K562 (cell line): ENCODE results near the gene SLC16A1. TPM values are rescaled to one million over a fixed set of nuclear protein-coding genes. Genes with fewer than 3 reads are reported as not detected.
A peak's percentile ranks its signal among the peaks of the same experiment; 100 is the strongest.

Source experiments
- ADNP ChIP-seq: fragments of 200-800 bp; sonication (Bioruptor generic); IDR thresholded peaks from 2 replicates; pipeline ENCODE4 v1.6.1; 2016; ENCODE audit warnings: missing genetic modification characterization, missing compliant biosample characterization
- CBX8 ChIP-seq: fragments of 200-600 bp; sonication (generic); IDR thresholded peaks from 2 replicates; pipeline ENCODE4 v1.6.1; 2012; ENCODE audit warnings: borderline replicate concordance, mixed run types, low read depth, mild to moderate bottlenecking, moderate library complexity, mixed read lengths, low read length, control low read depth, inconsistent platforms; ENCODE audit not compliant: poor library complexity, severe bottlenecking; ENCODE audit errors: extremely low read depth
- HNRNPH1 ChIP-seq: fragments of 200-400 bp; formaldehyde crosslinking; optimal IDR thresholded peaks from 2 replicates; pipeline ENCODE3; 2017; ENCODE audit warnings: low read depth, mild to moderate bottlenecking, low read length, moderate library complexity
- ILF3 ChIP-seq: fragments of 450-650 bp; IDR thresholded peaks from 2 replicates; pipeline ENCODE4 v1.6.1; 2018; ENCODE audit warnings: antibody characterized with exemption, mild to moderate bottlenecking, moderate library complexity, borderline replicate concordance
- IRF2 ChIP-seq: sonication (generic); formaldehyde crosslinking; IDR thresholded peaks from 2 replicates; pipeline ENCODE4 v1.8.1; 2022; ENCODE audit warnings: mild to moderate bottlenecking, missing genetic modification reagents
- KAT8 ChIP-seq: fragments of 450-650 bp; IDR thresholded peaks from 2 replicates; pipeline ENCODE4 v1.6.1; 2016; ENCODE audit warnings: low read depth, mild to moderate bottlenecking
- KDM4B ChIP-seq, 2 experiments: fragments of 450-650 bp in 1 of 2; sonication (generic) in 1 of 2; IDR thresholded peaks; 2 replicates each; pipeline ENCODE4 v1.6.1; 2016 to 2017; ENCODE audit warnings: borderline replicate concordance in 2 of 2, antibody characterized with exemption in 1 of 2, low read depth in 1 of 2, mild to moderate bottlenecking in 1 of 2
- KLF13 ChIP-seq: fragments of 450-650 bp; IDR thresholded peaks from 2 replicates; pipeline ENCODE4 v1.6.1; 2016; ENCODE audit warnings: missing genetic modification characterization, low read depth, mild to moderate bottlenecking, missing compliant biosample characterization, moderate library complexity, borderline replicate concordance
- LEF1 ChIP-seq: fragments of 450-650 bp; IDR thresholded peaks from 2 replicates; pipeline ENCODE4 v1.6.1; 2016; ENCODE audit warnings: mild to moderate bottlenecking
- MYBL2 ChIP-seq, 2 experiments: fragments of 450-650 bp in 1 of 2; sonication (generic) in 1 of 2; formaldehyde crosslinking in 1 of 2; IDR thresholded peaks; 2 replicates each; pipeline versions ENCODE4 v1.6.1 to v1.8.1; 2017 to 2022; ENCODE audit warnings: borderline replicate concordance in 1 of 2, inconsistent platforms in 1 of 2, low read depth in 1 of 2, mild to moderate bottlenecking in 1 of 2, missing genetic modification reagents in 1 of 2, moderate library complexity in 1 of 2
- PHF20 ChIP-seq: fragments of 450-650 bp; IDR thresholded peaks from 2 replicates; pipeline ENCODE4 v1.6.1; 2018; ENCODE audit not compliant: partially characterized antibody
- TAF7 ChIP-seq: fragments of 450-650 bp; IDR thresholded peaks from 2 replicates; pipeline ENCODE4 v1.6.1; 2016; ENCODE audit warnings: missing genetic modification characterization, missing compliant biosample characterization
- TFAM ChIP-seq: fragments of 250-450 bp; sonication (Bioruptor Pico); conservative IDR thresholded peaks from 2 replicates; pipeline ENCODE4 v1.5.0; 2021; ENCODE audit warnings: mild to moderate bottlenecking, moderate library complexity
- XRCC4 ChIP-seq: IDR thresholded peaks from one replicate; pipeline ENCODE4 v1.6.1; 2011; ENCODE audit not compliant: insufficient read depth, insufficient read length; ENCODE audit errors: extremely low read depth
- ZKSCAN8 ChIP-seq: fragments of 200-800 bp; sonication (Bioruptor generic); IDR thresholded peaks from 2 replicates; pipeline ENCODE4 v1.6.1; 2016; ENCODE audit warnings: missing genetic modification characterization, missing compliant biosample characterization
- polyA plus RNA-seq, 8 experiments: library from polyadenylated mRNA; depleted of rRNA in 4 of 8; stranded (reverse) in 5 of 8; unstranded in 3 of 8; fragments of >200 nt; fragmentation: Nextera tagmentation in 2 of 8; fragmentation: Illumina TruSeq in 1 of 8; extraction: Ambion mirVana in 2 of 8; extraction: Trizol in 1 of 8; gene quantifications; 2 replicates each; pipeline versions ENCODE4 v1.2.1 to v1.2.3, GENCODE V29; 2011 to 2014; ENCODE audit warnings: inconsistent platforms in 1 of 8, missing spikeins in 1 of 8
- total RNA-seq, 7 experiments: library from RNA; depleted of rRNA in 6 of 7; stranded (reverse); fragments of >200 nt in 6 of 7; fragmentation: Illumina TruSeq in 2 of 7; extraction: Trizol in 2 of 7; gene quantifications; 2 replicates each; pipeline versions ENCODE4 v1.2.1 to v1.2.3, GENCODE V29; 2011 to 2021; ENCODE audit warnings: low replicate concordance in 1 of 7
- TF ChIP-seq, protein P1 (sequence below): fragments of 450-650 bp; IDR thresholded peaks from 2 replicates; pipeline ENCODE4 v1.6.1; 2016; ENCODE audit warnings: low read depth
- TF ChIP-seq, protein P2 (sequence below): fragments of 450-650 bp; formaldehyde crosslinking; IDR thresholded peaks from 2 replicates; pipeline ENCODE4 v1.4.0; 2020; ENCODE audit warnings: mild to moderate bottlenecking, mixed read lengths

SLC16A1 gene
- total and polyA plus RNA-seq, 9 of the 15 experiments (the other 6 are each of a cell fraction or from before 2014, with no cell fraction given), result 73.1 to 244 (median 117) TPM

DNA sequence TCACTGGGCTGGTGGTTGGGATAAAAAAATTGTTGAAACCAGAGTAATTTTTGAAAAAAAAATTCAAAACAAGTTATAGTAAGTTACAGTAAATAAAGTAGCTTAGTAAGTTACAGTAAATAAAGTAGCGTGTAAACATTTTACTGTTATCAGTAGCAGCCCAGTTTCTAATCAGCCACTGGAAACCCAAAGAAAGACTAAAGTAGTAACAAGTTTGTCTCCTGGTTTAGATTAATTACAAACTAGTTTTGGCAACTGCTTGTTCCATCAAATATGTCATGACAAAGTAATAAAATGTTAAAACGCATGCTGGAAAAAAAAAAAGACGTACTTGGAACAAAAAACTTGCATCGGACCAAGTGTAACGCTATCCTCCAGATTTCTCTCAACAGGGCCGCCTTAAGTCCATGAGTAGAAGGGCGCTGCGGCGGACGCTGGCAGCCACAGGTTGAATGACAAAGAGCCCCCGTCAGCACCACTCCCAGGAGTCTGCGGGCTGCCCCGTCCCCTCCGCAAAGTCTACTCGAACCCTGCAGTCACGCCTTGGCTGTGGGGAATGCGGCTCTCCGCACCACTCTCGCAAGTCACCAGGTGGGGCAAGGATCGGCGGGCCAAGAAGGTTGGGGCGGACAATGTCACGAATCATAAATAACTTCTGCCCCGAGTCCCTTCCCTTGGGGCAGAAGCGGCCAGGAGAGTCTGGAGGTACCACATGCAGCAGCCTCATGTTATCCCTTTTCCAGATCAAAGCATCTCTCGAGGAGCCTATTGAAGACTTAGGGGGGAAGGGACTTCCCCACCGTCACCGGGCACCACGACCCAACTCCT lies 837 bp downstream of the SLC16A1 start (continued):
- TF ChIP-seq KAT8 (no peak), KLF13 (tag) (no peak), KDM4B (IDR thresholded peaks at IDR 0.05; ENCODE audit: borderline replicate concordance in 2 of 2, low read depth in 1 of 2) (no peak), ILF3 (no peak), IRF2 (CRISPR knock-in tag) (no peak), MYBL2 (IDR thresholded peaks at IDR 0.05; ENCODE audit: low read depth) (no peak), MYBL2 (CRISPR knock-in tag; IDR thresholded peaks at IDR 0.05; ENCODE audit: borderline replicate concordance) (no peak), TAF7 (tag) (no peak), CBX8 (no peak), ADNP (tag) (no peak), ZKSCAN8 (CRISPR knock-in tag) (peak; percentile 57; the same call in 1 of the 2 replicates), XRCC4 (no peak), LEF1 (peak; percentile 12; the same call in 1 of the 2 replicates), HNRNPH1 (no peak), TFAM (CRISPR knock-in tag) (no peak), PHF20 (no peak)
- TF ChIP-seq, protein P1, sequence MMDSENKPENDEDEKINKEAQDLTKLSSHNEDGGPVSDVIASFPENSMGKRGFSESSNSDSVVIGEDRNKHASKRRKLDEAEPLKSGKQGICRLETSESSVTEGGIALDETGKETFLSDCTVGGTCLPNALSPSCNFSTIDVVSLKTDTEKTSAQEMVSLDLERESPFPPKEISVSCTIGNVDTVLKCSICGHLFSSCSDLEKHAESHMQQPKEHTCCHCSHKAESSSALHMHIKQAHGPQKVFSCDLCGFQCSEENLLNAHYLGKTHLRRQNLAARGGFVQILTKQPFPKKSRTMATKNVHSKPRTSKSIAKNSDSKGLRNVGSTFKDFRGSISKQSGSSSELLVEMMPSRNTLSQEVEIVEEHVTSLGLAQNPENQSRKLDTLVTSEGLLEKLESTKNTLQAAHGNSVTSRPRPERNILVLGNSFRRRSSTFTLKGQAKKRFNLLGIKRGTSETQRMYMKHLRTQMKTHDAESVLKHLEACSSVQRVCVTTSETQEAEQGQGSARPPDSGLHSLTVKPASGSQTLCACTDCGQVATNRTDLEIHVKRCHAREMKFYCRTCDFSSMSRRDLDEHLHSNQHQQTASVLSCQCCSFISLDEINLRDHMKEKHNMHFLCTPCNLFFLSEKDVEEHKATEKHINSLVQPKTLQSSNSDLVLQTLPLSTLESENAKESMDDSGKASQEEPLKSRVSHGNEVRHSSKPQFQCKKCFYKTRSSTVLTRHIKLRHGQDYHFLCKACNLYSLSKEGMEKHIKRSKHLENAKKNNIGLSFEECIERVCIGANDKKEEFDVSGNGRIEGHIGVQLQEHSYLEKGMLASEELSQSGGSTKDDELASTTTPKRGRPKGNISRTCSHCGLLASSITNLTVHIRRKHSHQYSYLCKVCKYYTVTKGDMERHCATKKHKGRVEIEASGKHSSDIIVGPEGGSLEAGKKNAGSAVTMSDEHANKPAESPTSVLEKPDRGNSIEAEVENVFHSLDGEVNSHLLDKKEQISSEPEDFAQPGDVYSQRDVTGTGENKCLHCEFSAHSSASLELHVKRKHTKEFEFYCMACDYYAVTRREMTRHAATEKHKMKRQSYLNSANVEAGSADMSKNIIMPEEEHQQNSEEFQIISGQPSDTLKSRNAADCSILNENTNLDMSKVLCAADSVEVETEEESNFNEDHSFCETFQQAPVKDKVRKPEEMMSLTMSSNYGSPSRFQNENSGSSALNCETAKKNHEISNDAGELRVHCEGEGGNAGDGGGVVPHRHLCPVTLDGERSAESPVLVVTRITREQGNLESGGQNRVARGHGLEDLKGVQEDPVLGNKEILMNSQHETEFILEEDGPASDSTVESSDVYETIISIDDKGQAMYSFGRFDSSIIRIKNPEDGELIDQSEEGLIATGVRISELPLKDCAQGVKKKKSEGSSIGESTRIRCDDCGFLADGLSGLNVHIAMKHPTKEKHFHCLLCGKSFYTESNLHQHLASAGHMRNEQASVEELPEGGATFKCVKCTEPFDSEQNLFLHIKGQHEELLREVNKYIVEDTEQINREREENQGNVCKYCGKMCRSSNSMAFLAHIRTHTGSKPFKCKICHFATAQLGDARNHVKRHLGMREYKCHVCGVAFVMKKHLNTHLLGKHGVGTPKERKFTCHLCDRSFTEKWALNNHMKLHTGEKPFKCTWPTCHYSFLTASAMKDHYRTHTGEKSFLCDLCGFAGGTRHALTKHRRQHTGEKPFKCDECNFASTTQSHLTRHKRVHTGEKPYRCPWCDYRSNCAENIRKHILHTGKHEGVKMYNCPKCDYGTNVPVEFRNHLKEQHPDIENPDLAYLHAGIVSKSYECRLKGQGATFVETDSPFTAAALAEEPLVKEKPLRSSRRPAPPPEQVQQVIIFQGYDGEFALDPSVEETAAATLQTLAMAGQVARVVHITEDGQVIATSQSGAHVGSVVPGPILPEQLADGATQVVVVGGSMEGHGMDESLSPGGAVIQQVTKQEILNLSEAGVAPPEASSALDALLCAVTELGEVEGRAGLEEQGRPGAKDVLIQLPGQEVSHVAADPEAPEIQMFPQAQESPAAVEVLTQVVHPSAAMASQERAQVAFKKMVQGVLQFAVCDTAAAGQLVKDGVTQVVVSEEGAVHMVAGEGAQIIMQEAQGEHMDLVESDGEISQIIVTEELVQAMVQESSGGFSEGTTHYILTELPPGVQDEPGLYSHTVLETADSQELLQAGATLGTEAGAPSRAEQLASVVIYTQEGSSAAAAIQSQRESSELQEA, result no peak
- TF ChIP-seq, protein P2, sequence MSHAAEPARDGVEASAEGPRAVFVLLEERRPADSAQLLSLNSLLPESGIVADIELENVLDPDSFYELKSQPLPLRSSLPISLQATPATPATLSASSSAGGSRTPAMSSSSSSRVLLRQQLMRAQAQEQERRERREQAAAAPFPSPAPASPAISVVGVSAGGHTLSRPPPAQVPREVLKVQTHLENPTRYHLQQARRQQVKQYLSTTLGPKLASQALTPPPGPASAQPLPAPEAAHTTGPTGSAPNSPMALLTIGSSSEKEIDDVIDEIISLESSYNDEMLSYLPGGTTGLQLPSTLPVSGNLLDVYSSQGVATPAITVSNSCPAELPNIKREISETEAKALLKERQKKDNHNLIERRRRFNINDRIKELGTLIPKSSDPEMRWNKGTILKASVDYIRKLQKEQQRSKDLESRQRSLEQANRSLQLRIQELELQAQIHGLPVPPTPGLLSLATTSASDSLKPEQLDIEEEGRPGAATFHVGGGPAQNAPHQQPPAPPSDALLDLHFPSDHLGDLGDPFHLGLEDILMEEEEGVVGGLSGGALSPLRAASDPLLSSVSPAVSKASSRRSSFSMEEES, result no peak
